Activated CD8-positive, alpha-beta memory T cell treated with anti-CD3 and anti-CD28 coated beads for 48 hours (primary cell): ENCODE data around the gene FAM118B.
"Not testable (repeated sequence)": the region's sequence is repeated elsewhere in the genome, so short reads cannot be mapped to it uniquely, and the experiment has no call there.

Source experiments
- DNase-seq, 3 experiments: peaks; one replicate each; pipeline ENCODE4 v3.0.0-alpha.2; 2020; ENCODE audit warnings: low read depth in 2 of 3, low spot score in 2 of 3

FAM118B gene

GRCh38 chr11:126217491-126217890 is 5.9 kb downstream of the FAM118B start:
- no peak for DNase-seq

- DNase-seq: no peak
Measured at GRCh38 chr11:126219547-126219946, 8.0 kb downstream of the FAM118B start.

- DNase-seq: no peak
Measured at GRCh38 chr11:126224647-126225294, 13.2 kb downstream of the FAM118B start.

GRCh38 chr11:126225295-126225665 is 13.7 kb downstream of the FAM118B start:
- DNase-seq: no peak

GRCh38 chr11:126226334-126227084 is 14.9 kb downstream of the FAM118B start:
- DNase-seq: no peak

GRCh38 chr11:126229858-126230540 is 18.4 kb downstream of the FAM118B start:
- DNase-seq: no peak

- no peak for DNase-seq
Measured at GRCh38 chr11:126231725-126232459, 20.3 kb downstream of the FAM118B start.

GRCh38 chr11:126232683-126233082 is 21.1 kb downstream of the FAM118B start:
- DNase-seq: no peak

- DNase-seq: no peak
Measured at GRCh38 chr11:126233391-126233790, 21.8 kb downstream of the FAM118B start.

- no peak for DNase-seq
Measured at GRCh38 chr11:126246636-126247035, 35.1 kb downstream of the FAM118B start.

- DNase-seq: no peak
Measured at GRCh38 chr11:126253265-126253664, 41.7 kb downstream of the FAM118B start.

- no peak for DNase-seq
Measured at GRCh38 chr11:126254819-126255218, 43.2 kb downstream of the FAM118B start.

- DNase-seq: not testable (repeated sequence)
Measured at GRCh38 chr11:126255507-126255906, 43.9 kb downstream of the FAM118B start.

GRCh38 chr11:126256216-126256615 is 44.6 kb downstream of the FAM118B start:
- no peak for DNase-seq

- DNase-seq: no peak
Measured at GRCh38 chr11:126257144-126257543, 45.6 kb downstream of the FAM118B start.

- no peak for DNase-seq
Measured at GRCh38 chr11:126257764-126258163, 46.2 kb downstream of the FAM118B start.

- no peak for DNase-seq
Measured at GRCh38 chr11:126262216-126262615, 50.6 kb downstream of the FAM118B start.

- DNase-seq: no peak
Measured at GRCh38 chr11:126263489-126263888, 51.9 kb downstream of the FAM118B start.

- DNase-seq: no peak
Measured at GRCh38 chr11:126265811-126266210, 54.2 kb downstream of the FAM118B start.

GRCh38 chr11:126267650-126268049 is 56.1 kb downstream of the FAM118B start:
- DNase-seq: no peak

- DNase-seq: no peak
Measured at GRCh38 chr11:126268361-126268707, 56.8 kb downstream of the FAM118B start.
